DMS79 treated with DMSO at 0.1 percent for 48 hours (cell line): Measurements from ENCODE around the gene P3H2.

ENCODE experiments used
- DNase-seq: peaks from one replicate; lab custom pipeline; 2025; lab: John Stamatoyannopoulos, UW

Gene P3H2

DNA sequence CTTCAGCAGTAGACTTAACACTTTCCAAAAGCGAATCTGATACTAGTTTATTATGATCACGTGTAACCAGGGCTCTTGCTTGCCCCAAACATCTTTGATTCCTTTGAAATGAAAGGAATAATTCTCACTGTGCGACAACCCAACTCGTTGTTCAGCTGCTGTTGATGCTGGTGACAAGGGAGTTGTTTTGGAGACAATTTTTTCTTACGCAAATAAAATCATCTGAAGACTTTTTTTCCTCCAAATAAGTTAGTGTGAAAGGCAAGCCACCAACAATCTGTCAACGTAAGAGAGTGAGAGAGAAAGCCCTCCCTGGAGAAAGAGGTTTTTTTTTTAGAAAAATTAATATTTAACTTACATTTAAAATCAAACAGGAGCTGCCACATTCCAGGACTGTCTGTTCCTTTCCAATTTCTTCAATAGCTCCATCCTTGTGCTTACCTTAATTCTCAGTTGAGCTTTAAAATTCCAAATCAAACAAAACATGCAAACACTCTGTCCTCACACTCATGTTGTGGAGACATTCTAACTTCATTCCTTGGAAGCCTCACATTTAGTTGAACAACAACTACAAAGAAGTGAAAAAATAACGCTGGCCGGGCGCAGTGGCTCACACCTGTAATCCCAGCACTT lies 4.9 kb upstream of the P3H2 start:
- no peak for DNase-seq

GRCh38 chr3:190124067-190124466 lies 3.4 kb upstream of the P3H2 start:
- no peak for DNase-seq

DNA sequence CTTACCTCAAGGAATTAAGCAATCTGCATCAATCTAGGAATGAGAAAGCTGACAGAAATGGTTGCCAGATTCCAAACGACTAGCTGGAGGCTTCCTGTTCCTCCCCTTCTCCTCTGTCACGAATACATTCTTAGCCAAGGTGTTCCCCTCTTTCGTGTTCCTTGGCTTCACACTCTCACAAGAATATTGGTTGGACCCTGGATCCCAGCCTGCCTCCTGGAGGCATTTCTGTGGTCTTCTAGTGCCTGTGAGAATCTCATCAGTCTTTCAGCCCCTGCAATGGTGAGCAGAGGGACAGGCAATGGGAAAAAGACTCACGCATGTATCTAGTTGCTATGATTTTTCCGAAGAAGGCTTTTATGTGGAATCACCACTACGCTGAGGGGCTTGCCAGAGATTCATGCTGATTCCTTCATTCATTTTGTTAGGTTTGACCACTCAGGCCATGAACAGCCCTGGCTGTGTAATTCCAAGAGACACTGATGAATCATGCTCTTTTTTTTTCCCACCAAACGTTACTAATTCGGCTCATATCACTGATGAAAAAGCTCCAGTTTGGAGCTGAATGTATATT lies 1.6 kb upstream of the P3H2 start:
- DNase-seq = no peak

- DNase-seq = no peak
Measured at GRCh38 chr3:190121383-190121782, 686 bp upstream of the P3H2 start.

- DNase-seq = no peak
Measured at GRCh38 chr3:190121061-190121377, 322 bp upstream of the P3H2 start.

- no peak for DNase-seq
Measured at GRCh38 chr3:190119461-190120268, 1.0 kb downstream of the P3H2 start.

- no peak for DNase-seq
Measured at GRCh38 chr3:190118438-190118837, 2.3 kb downstream of the P3H2 start.

- no peak for DNase-seq
Measured at GRCh38 chr3:190117981-190118380, 2.7 kb downstream of the P3H2 start.

- DNase-seq = no peak
Measured at GRCh38 chr3:190116551-190117067, 4.1 kb downstream of the P3H2 start.

DNA sequence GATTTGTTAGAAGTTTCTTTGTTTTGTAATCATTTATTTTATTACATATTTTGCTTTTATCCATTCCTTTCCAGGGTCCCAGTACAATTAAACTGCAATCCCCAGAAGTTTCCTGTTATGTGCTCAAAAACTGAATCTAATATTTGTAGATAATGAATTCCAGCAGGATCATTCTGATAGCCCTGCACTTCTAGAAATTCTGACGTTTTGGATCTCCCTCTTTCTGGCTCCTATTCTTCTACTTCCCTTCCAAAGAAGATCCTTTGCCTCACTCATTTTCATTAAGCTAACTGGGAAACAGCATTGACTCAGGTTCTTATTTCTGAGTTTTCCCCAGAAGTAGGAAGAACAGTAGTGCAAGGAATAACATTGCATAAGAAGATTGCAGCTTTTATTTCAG lies 9.9 kb downstream of the P3H2 start:
- DNase-seq = no peak

- DNase-seq = no peak
Measured at GRCh38 chr3:190109441-190109840, 11.3 kb downstream of the P3H2 start.

DNA sequence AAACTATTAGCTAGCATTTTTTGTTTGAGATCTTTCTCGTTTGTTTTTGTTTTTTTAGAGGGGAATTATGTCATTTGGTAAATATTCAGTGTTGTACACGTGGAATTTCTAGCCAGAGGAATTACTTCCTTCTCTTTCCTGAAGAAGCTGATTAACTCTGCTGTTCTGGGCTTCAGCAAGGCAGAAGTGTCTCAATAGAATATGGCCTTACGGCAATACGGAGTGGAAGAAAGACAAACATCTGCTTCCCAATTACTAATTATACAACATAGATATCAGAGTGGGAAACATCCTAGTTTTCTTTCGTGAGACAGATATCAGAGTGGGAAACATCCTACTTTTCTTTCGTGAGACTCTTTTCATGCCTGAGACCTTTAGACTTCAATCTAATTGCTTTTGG lies 11.9 kb downstream of the P3H2 start:
- no peak for DNase-seq

DNA sequence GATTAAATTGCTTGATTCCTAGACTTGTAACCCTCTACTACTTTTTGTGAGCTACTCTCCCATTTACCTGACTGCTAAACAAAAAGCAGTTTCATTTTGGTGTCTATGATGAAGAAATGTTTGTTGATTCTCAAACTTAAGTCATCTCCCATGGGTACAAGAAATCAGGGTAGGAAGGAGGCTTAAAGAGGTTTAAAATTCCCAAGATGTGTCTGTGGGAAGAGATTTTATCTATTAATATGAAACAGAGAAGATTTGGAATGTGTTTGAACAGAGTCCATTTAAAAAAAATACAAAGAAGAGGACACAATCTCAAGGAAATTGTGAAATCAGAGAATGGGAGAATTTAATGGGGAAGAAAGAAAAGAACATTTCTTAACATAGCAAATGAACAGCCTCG lies 14.8 kb downstream of the P3H2 start:
- DNase-seq = no peak

DNA sequence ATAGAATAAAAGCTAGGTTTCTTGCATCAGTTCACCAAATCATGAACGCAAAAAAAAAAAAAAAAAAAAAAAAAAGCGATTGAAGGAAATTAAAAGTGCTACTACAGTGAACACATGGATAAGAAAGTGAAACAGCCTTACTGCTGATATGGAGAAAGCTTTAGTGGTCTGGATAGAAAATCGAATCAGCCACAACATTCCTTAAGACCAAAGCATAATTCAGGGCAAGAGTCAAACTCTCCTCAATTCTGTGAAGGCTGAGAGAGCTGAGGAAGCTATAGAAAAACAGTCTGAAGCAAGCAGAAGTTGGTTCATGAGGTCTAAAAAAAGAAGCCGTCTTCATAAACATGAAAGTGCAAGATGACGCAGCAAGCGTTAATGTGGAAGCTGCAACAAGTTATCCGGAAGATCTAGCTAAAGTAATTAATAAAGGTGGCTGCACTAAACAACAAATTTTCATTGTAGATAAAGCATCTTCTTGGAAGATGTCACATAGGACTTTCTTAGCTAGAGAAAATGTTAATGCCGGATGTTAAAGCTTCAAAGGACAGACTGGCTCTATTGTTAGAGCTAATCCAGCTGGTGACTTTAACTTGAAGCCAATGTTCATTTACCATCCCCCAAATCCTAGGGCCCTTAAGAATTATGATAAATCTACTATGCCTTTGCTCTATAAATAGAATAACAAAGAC lies 19.2 kb downstream of the P3H2 start:
- DNase-seq = no peak

- DNase-seq = no peak
Measured at GRCh38 chr3:190099099-190099498, 21.6 kb downstream of the P3H2 start.

DNA sequence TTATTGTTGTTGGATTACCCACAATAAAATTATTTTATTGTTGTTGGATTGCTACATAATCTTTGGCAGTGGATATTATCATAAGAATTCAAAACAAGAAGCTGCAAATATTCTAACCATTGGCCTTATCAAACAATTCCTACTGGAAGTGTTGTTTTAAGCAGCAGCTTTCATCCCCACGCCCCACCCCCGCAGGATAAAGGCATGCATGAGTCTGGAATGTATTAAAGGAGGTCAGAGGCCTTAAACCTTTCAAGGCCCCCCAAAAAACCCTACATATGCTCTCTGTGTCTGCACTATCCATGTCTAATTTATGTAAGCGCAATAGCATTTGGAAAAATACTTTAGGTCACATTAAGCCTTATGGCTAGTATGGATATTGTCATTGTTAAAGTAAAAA lies 23.1 kb downstream of the P3H2 start:
- DNase-seq = no peak

GRCh38 chr3:190097025-190097424 lies 23.7 kb downstream of the P3H2 start:
- no peak for DNase-seq

DNA sequence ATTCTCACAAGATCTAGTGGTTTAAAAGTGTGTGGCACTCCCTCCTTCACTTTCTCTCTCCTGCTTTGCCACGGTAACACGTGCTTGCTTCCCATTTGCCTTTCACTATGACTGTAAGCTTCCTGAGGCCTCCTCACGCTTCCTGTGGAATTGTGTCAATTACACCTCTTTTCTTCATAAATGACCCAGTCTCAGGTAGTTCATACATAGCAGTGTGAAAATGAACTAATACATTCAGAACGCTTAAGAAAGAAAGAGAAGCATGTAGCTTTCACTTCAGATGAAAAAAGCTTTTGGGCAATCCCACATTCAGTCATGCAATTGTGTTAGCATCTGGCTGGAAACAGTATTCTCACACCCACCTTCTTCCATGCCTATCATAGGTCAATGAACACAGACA lies 24.4 kb downstream of the P3H2 start:
- DNase-seq = no peak

DNA sequence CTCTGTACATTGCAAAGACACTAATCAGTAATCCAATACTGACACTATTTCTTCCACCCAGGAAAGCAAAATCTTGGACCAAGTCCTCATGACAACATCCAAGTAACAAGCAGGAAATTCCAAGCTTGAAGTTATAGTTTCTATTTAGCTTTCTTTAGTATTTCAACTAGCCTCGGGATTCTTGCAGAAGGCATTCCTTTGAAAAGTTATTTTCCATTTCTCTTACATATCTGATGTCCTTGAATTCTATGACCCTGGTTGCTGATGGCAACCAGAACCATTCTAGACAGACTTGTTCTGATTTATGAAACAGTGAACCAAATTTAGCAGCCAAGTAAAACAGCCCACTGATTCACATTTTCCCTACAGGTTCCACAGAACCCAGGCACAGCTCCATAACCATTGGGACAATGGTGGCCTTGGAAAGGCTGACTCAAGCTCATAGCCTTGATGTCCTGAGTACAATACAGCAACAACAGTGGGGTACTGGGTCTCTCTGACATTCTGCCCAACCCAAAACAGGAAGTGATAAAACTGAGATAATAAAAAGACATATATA lies 26.5 kb downstream of the P3H2 start:
- DNase-seq = no peak

GRCh38 chr3:190092250-190092649 lies 28.4 kb downstream of the P3H2 start:
- no peak for DNase-seq

DNA sequence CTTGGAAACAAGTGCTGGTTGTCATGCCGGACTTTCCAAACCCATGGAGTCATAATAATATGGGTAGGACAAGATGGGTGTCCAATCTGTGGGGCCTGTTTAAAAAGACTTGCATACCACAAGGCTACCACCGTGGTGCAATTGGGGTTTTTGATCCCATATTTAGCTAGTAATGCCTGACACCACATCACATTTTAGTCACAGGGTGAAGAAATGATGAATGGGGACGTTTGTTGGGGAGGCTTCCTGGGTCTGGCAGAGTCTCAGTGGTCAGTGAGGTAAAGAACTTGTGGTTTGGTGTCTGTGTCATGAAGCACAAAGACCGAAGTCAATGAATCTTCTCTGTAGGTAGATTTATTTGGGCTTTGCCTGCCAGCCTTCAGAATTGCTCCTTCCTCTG lies 31.0 kb downstream of the P3H2 start:
- DNase-seq = no peak

DNA sequence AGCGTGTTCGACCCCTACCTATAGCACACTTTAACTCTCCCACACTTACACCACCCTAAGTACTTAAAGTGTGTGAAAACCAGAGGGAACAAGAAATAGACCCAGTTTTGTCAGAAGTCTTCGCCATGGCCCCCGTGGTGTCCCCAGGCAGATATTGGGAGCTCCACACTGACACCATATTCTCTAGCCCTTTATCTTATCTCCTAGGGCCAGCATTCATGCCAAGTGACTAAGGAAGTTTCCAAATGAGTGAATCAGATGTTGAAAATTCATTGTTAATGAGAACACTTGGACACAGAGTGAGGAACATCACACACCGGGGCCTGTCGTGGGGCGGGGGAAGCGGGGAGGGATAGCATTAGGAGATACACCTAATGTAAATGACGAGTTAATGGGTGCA lies 31.8 kb downstream of the P3H2 start:
- no peak for DNase-seq

GRCh38 chr3:190086191-190086590 lies 34.5 kb downstream of the P3H2 start:
- DNase-seq = no peak
